Measurements from ENCODE around the gene KCNJ12.

KCNJ12 gene

GRCh38 chr17:21369395-21369794 is 6.8 kb upstream of the KCNJ12 start:
- Histone ChIP-seq H3K4me1 (ENCODE audit: control insufficient read depth, insufficient read depth, low read length, poor library complexity, severe bottlenecking) (peaks cover 14% of the 10 kb centered on the region), H3K27ac (ENCODE audit: low read depth, low read length, severe bottlenecking) (no peak overlapping the region), H3K36me3 (ENCODE audit: control insufficient read depth, insufficient read depth, low read length) (no peaks in the 10 kb centered on the region), H3K4me3 (ENCODE audit: extremely low read depth, insufficient read depth, low read length, poor library complexity, severe bottlenecking) (no peak overlapping the region), H3K9me3 (ENCODE audit: control insufficient read depth, low read length) (no peaks in the 10 kb centered on the region)
- WGBS, 2 experiments (ENCODE audit: insufficient coverage in 2 of 2), result 92% methylated on average over 4 to 5 of the region's 5 CpGs

- Histone ChIP-seq H3K4me1 (ENCODE audit: control insufficient read depth, insufficient read depth, low read length, poor library complexity, severe bottlenecking) (peaks cover 14% of the 10 kb centered on the region), H3K4me3 (ENCODE audit: extremely low read depth, insufficient read depth, low read length, poor library complexity, severe bottlenecking) (no peak overlapping the region), H3K9me3 (ENCODE audit: control insufficient read depth, low read length) (no peaks in the 10 kb centered on the region), H3K27ac (ENCODE audit: low read depth, low read length, severe bottlenecking) (peak overlapping the region; percentile 39), H3K36me3 (ENCODE audit: control insufficient read depth, insufficient read depth, low read length) (no peaks in the 10 kb centered on the region)
- 0% methylated on average over 1 to 3 of the region's 6 CpGs for WGBS, 2 experiments (ENCODE audit: insufficient coverage in 2 of 2)
Measured at GRCh38 chr17:21370430-21370829, 5.7 kb upstream of the KCNJ12 start.

- no peaks in the 10 kb centered on the region for H3K9me3 ChIP-seq (ENCODE audit: control insufficient read depth, low read length)
- H3K27ac ChIP-seq (ENCODE audit: low read depth, low read length, severe bottlenecking), result no peak overlapping the region
- H3K4me3 ChIP-seq (ENCODE audit: extremely low read depth, insufficient read depth, low read length, poor library complexity, severe bottlenecking), result no peak overlapping the region
- WGBS, 2 experiments (ENCODE audit: insufficient coverage in 2 of 2), result 85 to 88% methylated on average over 15 to 17 of the region's 17 CpGs
- no peaks in the 10 kb centered on the region for H3K36me3 ChIP-seq (ENCODE audit: control insufficient read depth, insufficient read depth, low read length)
- H3K4me1 ChIP-seq (ENCODE audit: control insufficient read depth, insufficient read depth, low read length, poor library complexity, severe bottlenecking), result peaks cover 14% of the 10 kb centered on the region
Measured at GRCh38 chr17:21371511-21372081, 4.6 kb upstream of the KCNJ12 start.

GRCh38 chr17:21372256-21372954 is 3.8 kb upstream of the KCNJ12 start:
- Histone ChIP-seq H3K36me3 (ENCODE audit: control insufficient read depth, insufficient read depth, low read length) (no peaks in the 10 kb centered on the region), H3K4me1 (ENCODE audit: control insufficient read depth, insufficient read depth, low read length, poor library complexity, severe bottlenecking) (peaks cover 17% of the 10 kb centered on the region), H3K27ac (ENCODE audit: low read depth, low read length, severe bottlenecking) (no peak overlapping the region), H3K4me3 (ENCODE audit: extremely low read depth, insufficient read depth, low read length, poor library complexity, severe bottlenecking) (no peak overlapping the region), H3K9me3 (ENCODE audit: control insufficient read depth, low read length) (no peaks in the 10 kb centered on the region)
- 86 to 90% methylated on average over 15 of the region's 16 CpGs for WGBS, 2 experiments (ENCODE audit: insufficient coverage in 2 of 2)

GRCh38 chr17:21373036-21373435 is 3.1 kb upstream of the KCNJ12 start:
- Histone ChIP-seq H3K9me3 (ENCODE audit: control insufficient read depth, low read length) (no peaks in the 10 kb centered on the region), H3K4me1 (ENCODE audit: control insufficient read depth, insufficient read depth, low read length, poor library complexity, severe bottlenecking) (peaks cover 20% of the 10 kb centered on the region), H3K4me3 (ENCODE audit: extremely low read depth, insufficient read depth, low read length, poor library complexity, severe bottlenecking) (no peak overlapping the region), H3K36me3 (ENCODE audit: control insufficient read depth, insufficient read depth, low read length) (no peaks in the 10 kb centered on the region), H3K27ac (ENCODE audit: low read depth, low read length, severe bottlenecking) (no peak overlapping the region)
- WGBS, 2 experiments (ENCODE audit: insufficient coverage in 2 of 2), result 79 to 80% methylated on average over 11 to 12 of the region's 12 CpGs

GRCh38 chr17:21373696-21374440 is 2.3 kb upstream of the KCNJ12 start:
- Histone ChIP-seq H3K4me3 (ENCODE audit: extremely low read depth, insufficient read depth, low read length, poor library complexity, severe bottlenecking) (no peak overlapping the region), H3K4me1 (ENCODE audit: control insufficient read depth, insufficient read depth, low read length, poor library complexity, severe bottlenecking) (peaks cover 20% of the 10 kb centered on the region), H3K27ac (ENCODE audit: low read depth, low read length, severe bottlenecking) (no peak overlapping the region), H3K9me3 (ENCODE audit: control insufficient read depth, low read length) (no peaks in the 10 kb centered on the region), H3K36me3 (ENCODE audit: control insufficient read depth, insufficient read depth, low read length) (no peaks in the 10 kb centered on the region)
- 83 to 87% methylated on average over 11 to 16 of the region's 17 CpGs for WGBS, 2 experiments (ENCODE audit: insufficient coverage in 2 of 2)

- Histone ChIP-seq H3K4me3 (ENCODE audit: extremely low read depth, insufficient read depth, low read length, poor library complexity, severe bottlenecking) (no peak overlapping the region), H3K4me1 (ENCODE audit: control insufficient read depth, insufficient read depth, low read length, poor library complexity, severe bottlenecking) (peaks cover 20% of the 10 kb centered on the region), H3K27ac (ENCODE audit: low read depth, low read length, severe bottlenecking) (no peak overlapping the region), H3K36me3 (ENCODE audit: control insufficient read depth, insufficient read depth, low read length) (no peaks in the 10 kb centered on the region), H3K9me3 (ENCODE audit: control insufficient read depth, low read length) (no peaks in the 10 kb centered on the region)
- WGBS, 2 experiments (ENCODE audit: insufficient coverage in 2 of 2), result 79 to 87% methylated on average over 7 to 8 of the region's 8 CpGs
Measured at GRCh38 chr17:21374441-21375161, 1.6 kb upstream of the KCNJ12 start.

GRCh38 chr17:21375162-21375560 is 996 bp upstream of the KCNJ12 start:
- WGBS, 2 experiments (ENCODE audit: insufficient coverage in 2 of 2), result 75 to 77% methylated on average over 3 to 5 of the region's 7 CpGs

GRCh38 chr17:21375757-21376080 is 438 bp upstream of the KCNJ12 start:
- H3K27ac ChIP-seq (ENCODE audit: low read depth, low read length, severe bottlenecking), result no peak overlapping the region
- 78% methylated on average over 5 to 8 of the region's 11 CpGs for WGBS, 2 experiments (ENCODE audit: insufficient coverage in 2 of 2)
- peaks cover 12% of the 10 kb centered on the region for H3K4me1 ChIP-seq (ENCODE audit: control insufficient read depth, insufficient read depth, low read length, poor library complexity, severe bottlenecking)
- H3K36me3 ChIP-seq (ENCODE audit: control insufficient read depth, insufficient read depth, low read length), result no peaks in the 10 kb centered on the region
- no peak overlapping the region for H3K4me3 ChIP-seq (ENCODE audit: extremely low read depth, insufficient read depth, low read length, poor library complexity, severe bottlenecking)
- no peaks in the 10 kb centered on the region for H3K9me3 ChIP-seq (ENCODE audit: control insufficient read depth, low read length)

More at GRCh38 chr17:21375162-21375560, 996 bp upstream of the KCNJ12 start:
- Histone ChIP-seq H3K4me1 (ENCODE audit: control insufficient read depth, insufficient read depth, low read length, poor library complexity, severe bottlenecking) (peaks cover 17% of the 10 kb centered on the region), H3K27ac (ENCODE audit: low read depth, low read length, severe bottlenecking) (no peak overlapping the region), H3K9me3 (ENCODE audit: control insufficient read depth, low read length) (no peaks in the 10 kb centered on the region), H3K36me3 (ENCODE audit: control insufficient read depth, insufficient read depth, low read length) (no peaks in the 10 kb centered on the region), H3K4me3 (ENCODE audit: extremely low read depth, insufficient read depth, low read length, poor library complexity, severe bottlenecking) (no peak overlapping the region)

- Histone ChIP-seq H3K4me1 (ENCODE audit: control insufficient read depth, insufficient read depth, low read length, poor library complexity, severe bottlenecking) (peaks cover 6% of the 10 kb centered on the region), H3K9me3 (ENCODE audit: control insufficient read depth, low read length) (no peaks in the 10 kb centered on the region), H3K27ac (ENCODE audit: low read depth, low read length, severe bottlenecking) (no peak overlapping the region), H3K36me3 (ENCODE audit: control insufficient read depth, insufficient read depth, low read length) (no peaks in the 10 kb centered on the region), H3K4me3 (ENCODE audit: extremely low read depth, insufficient read depth, low read length, poor library complexity, severe bottlenecking) (peak overlapping the region; percentile 44)
- WGBS, 2 experiments (ENCODE audit: insufficient coverage in 2 of 2), result 2 to 3% methylated on average over 42 to 60 of the region's 80 CpGs
Measured at GRCh38 chr17:21376759-21377690, 868 bp downstream of the KCNJ12 start.

Data from mesodermal cell (in vitro differentiated cells).